ENCODE results near the gene MRPL20.
"Not testable (repeated sequence)": the region's sequence is repeated elsewhere in the genome, so short reads cannot be mapped to it uniquely, and the experiment has no call there.

Gene MRPL20

DNA sequence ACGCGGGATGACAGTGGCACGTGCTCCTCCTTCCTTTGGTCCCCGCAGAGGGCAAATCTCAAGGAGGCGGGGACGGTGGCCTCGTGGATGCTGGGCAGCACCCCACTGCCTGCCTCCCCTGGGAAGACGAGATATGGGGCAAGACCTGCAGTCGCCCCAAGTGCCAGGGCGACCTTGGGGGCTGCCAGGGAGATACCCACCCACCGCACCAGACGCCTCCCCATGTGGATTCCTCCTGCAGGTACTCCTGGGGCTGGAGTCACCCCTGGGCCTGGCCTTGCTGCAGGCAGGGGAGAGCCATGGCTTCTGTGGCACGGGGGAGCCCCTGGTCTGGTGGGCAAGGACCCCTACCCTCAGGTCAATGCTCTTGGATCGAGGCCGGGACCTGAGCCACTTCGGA is 26.2 kb downstream of the MRPL20 start:
- DNase-seq, result no peak

DNA sequence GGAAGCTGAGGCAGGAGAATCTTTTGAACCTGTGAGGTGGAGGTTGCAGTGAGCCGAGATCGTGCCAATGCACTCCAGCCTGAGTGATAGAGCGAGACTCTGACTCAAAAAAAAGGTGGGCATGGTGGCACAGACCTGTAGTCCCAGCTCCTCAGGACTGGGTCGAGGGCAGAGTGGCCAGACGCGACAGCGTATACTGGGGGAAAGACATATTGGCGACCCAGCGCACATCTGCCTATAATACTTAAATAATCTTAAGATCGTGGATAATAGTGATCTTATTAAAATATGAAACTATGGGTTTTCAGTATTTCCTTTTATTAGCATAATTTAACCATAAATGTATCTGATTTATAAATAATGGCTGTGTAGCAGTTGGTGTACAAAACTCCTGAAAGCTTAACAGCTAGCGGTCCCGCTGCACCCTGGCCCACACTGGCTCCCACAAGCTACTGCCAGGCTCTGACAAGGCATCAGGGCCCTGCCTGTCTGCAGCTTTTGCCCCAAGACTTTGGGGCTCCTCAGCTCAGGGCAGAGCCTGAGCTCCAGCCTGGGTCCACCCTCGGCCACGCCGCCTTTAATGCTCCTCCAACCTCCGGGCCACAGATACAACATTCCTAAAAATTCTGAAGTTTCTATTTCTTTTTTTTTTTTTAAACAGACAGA is 29.4 kb downstream of the MRPL20 start:
- DNase-seq, result no peak

DNA sequence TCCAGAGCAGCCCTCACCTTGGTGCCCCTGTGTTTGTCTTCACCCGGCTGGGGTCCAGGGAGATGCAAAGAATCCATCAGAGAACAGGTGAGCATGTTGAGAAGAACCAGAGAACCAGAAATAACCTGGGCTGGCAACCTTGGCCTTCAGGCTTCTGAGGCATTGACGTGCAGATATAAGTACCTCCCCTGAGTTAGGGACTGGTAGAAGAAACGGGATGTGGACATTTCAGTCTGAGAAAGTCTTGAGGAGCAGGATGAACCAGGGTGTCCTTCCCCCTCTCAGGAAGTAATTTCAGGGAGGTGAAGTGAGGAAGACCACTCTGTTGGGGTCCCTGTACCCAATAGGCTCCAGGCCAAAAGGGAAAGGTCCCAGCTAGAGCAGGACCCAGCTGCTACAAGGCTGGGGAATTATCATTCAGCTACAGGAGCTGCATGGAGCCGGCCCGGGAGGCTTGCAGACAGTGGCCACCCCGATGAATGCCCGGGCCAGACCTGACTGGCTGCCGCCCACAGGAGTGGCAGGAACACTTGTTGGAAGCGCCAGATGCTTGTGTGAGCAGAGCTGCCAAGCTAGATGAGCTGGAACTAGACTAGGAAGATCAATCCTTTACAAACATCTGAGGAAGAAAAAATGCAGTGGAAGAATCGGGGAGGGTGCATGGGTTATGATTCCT is 30.4 kb downstream of the MRPL20 start:
- no peak for DNase-seq

DNA sequence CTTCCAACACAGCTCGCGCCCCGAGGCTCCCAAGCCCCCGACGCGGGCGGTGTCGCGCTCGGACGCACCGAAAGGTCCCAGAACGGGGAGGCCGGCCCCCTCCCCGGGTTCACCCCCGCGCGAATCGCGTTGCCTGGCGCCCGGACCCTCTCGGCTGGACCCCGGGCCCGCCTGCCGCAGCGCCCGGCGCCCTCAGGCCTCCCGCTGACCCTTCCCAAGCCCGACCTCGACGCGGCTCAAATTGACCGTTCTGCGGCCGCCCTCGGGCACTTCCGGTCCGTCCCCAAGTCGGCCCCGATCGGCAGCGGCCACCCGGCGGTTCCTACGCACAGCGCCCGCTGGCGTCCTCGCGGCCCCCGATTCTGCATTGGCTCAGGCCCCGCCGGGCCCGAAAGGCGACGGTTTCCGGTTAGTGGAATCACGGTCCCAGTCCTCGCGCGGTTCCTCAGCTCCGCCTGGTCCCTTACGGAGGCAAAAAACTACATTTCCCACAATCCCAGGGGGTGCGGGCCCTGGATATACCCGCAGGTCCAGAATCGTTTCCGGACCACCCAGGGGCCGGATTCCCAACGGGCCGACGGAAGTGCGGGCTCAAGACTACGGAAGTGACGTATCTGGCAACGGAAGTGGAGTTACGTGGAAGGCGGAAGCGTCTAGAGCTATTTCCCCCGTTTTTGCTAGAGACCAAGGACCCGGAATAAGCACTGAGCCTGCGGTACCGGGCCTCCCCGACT is 32.0 kb downstream of the MRPL20 start, which contains the start of gene AURKAIP1:
Gene AURKAIP1 (minus strand): TSS at position 279 of the 734 bp plus-strand sequence. CDS start 451 bp downstream, outside the sequence.
- peak; percentile 91 to 99 (median 95) for DNase-seq

DNA sequence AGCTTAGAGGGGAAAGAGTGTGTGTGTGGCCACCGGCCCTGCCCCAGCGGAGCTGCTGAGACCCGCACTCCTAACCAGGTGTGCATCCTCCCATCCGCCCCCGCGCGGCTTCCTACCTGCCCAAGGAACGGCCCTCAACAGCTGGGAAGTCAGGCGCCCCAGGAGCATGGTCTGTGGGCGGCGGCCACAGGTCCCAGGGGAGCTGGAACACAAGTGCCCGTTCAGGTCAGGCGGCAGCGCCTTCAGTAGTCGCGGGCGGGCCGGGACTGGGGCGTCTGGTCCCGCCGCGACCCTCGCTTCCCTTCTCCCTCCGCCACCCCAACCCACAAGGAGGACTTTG is 32.5 kb downstream of the MRPL20 start:
- DNase-seq, result no peak

DNA sequence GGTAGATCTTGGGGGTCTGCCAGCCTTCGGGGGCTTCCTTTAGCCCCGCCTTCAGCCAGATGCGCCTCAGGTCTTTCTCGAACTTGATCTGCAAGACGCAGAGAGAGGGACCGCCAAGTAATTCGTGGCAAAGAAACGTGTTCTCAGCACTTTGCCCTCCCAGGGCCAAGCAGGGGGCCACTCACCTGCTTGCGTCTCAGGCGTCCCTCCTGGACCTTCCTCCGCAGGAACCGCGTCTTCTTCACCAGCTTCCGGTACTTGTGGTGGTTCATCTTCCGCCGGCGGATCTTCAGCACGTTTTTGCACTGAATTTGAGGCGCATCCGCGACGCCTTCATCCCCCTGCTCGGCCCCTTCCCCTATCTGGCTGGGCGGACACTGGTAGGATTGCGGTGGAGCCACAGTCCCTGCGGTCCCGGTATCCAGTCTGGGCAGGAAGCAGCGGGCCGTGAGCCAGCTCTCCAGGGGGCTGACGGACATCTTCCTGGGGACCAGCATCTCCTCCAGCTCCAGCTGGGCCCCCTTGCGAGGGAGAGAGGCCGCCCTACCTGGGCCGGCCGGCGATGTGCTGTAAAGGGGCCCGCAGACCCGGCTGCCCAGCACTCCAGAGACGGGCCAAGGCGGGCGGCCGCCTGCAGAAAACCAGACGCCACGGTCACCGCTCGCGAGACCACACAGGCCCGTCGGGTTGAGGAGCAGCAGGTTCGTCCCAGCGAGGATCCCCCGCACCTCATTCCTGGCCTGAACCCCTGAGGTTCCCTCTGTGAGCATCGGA is 33.1 kb downstream of the MRPL20 start:
- no peak for DNase-seq

DNA sequence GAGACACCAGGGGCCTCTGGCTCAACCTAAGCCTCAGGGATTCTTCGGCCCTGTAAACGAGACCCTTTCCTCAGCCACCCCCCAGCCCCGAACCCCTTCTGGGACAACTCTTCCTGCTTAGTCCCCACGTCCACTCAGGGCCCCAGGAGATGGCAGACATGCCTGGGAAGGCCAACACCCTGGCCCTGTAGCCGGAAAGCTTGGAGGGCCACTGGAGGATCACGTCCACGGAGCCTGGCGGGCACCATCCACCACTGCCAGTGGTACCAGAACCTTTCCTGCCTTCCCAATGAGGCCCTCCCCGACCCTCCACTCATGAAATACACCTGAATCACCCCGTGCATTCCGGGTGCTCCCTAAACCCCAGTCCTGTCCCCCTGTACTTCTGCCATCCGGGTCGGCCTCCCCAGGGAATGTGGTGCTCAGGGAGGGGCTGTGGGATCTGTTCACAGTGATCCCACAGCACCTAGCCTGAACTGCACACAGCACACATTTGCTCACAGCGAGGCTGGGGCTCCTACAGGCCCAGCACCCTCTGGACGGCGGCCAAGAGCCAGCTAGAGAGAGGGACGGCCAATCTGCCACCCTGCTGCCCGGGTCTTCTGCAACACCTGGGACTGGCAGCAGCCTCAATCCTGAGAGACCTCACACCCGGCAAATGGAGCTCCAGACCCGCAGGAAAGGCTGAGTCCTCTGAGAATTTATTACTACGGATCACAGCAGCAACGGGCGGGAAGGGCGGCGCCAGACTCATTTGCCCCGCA is 33.9 kb downstream of the MRPL20 start:
- no peak for DNase-seq

DNA sequence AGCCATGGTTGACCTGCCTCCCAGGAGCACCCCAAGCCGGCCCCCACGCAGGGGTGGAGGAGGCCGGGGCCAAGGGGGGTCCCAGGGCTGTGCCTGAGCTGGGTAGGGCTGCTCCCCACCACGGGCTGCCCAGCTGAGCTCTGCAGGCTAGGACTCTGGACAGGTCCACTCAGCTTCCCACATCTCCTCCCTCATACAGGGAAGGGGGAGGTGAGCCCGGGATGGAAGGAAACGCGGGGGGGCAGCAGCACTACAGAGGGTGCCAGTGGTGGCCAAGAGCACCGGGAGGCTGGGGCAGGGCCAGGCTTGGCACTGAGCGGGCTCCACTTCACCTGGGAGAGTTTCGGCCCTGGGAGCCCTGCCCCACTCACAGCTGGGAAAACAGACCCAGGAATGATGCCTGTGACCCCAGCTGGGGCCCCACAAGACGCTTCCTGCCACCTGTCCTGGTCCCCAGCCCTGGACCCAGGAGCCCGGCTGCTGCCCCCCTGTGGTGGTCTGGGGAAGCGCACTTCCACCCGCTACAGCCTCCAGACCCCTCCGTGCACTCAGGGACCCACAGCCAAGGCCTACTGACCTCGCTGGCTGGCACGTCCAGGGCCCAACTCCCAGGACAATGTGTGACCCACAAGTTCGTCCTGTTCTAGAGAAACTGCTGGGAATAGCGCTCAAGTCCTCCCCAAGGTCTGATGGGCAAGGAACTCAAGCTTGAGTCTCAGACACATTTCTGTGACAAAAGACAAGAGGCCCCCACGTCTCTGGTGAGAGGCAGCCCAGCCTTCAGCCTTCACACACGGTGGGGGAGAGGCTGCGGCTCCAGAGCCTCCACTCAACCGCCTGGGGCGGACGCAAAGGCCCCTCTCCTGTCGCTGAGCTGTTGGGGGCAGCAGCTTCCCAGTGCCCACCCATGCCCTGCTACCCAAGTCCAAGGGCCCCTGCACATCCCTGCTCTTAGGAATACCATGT is 35.1 kb downstream of the MRPL20 start:
- peak; percentile 56 to 73 (median 69) for DNase-seq

DNA sequence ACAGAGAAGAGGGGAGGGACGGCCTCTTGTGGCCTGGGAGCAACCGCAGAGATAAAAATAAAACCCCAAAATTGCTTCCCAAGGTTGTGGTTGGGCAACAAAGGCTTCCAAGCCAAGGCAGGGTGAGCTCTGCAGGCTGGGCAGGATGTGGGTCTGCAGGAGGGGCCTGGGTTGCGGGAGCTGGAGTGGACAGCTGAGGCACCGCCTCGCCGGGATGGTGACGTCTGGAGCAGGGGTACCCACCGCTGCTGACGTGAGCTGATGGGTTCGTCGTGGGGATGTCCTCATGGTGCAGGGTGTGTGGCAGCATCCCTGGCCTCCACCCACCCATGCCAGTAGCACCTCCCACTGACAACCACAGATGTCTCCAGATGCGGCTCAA is 35.7 kb downstream of the MRPL20 start:
- peak; percentile 57 to 81 (median 75) for DNase-seq

DNA sequence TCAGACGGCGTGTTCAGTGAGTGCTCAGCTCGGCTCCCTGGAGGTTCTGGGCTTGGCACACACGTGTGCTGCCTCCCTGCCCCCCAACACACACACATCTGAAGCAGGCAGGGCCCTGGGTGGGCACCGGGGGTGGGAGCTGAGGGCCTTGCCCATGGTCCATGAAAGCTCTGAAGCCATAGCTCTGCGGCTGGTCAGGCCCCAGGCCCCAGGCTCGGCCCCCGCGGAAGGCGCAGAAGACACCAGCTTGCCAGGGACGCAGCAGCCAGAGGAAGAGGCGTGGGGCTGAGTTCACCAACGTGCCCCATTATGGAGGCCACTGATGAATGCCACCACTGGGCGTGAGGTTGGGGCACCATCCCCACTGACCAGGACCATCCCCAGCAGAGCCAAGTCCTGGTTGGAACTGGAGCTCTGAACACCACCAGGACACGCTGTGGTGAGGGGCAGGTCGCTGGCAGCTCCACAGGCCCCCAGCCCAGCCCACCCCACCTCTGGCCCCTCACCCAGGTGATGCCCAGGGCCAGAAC is 36.3 kb downstream of the MRPL20 start:
- DNase-seq, result no peak

DNA sequence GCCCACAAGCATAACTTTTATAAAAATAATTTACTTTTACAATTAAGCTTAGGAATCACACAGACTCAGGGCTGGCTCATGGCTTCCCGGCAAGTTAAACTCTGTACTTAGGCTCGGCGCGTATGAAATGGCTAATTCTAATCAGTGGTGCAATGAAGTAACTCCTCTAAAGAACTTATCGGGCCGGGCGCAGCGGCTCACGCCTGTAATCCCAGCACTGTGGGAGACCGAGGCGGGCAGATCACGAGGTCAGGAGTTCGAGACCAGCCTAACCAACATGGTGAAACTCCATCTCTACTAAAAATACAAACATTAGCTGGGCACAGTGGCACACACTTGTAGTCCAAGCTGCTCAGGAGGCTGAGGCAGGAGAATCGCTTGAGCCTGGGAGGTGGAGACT is 37.0 kb downstream of the MRPL20 start:
- not testable (repeated sequence) for DNase-seq

DNA sequence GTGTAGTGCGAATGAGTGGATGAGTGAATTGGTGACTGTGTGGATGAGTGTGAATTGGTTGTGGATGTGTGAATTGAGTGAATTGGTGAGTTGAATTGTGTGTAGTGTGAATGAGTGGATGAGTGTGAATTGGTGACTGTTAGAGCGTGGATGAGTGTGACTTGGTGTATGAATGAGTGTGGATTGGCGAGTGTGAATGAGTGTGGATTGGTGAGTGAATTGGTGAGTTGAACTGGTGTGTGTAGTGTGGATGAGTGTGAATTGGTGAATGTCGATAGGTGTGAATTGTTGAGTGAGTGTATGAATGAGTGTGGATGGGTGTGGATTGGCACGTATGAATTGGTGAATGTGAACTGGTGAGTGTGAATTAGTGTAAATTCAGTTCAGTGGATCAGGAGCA is 39.8 kb downstream of the MRPL20 start:
- no peak for DNase-seq

DNA sequence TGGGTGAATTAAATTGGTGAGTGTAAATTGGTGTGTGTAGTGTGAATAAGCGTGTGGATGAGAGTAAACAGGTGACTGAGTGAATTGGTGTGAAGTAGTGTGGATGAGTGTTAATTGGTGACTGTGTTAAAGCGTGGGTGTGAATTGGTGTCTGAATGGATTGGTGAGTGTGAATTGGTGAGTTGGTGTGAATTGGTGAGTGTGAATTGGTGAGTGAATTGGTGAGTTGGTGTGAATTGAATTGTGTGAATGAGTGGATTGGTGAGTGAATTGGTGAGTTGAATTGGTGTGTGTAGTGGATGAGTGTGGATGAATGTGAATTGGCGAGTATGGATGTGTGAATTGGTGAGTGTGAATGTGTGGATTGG is 40.4 kb downstream of the MRPL20 start:
- no peak for DNase-seq

DNA sequence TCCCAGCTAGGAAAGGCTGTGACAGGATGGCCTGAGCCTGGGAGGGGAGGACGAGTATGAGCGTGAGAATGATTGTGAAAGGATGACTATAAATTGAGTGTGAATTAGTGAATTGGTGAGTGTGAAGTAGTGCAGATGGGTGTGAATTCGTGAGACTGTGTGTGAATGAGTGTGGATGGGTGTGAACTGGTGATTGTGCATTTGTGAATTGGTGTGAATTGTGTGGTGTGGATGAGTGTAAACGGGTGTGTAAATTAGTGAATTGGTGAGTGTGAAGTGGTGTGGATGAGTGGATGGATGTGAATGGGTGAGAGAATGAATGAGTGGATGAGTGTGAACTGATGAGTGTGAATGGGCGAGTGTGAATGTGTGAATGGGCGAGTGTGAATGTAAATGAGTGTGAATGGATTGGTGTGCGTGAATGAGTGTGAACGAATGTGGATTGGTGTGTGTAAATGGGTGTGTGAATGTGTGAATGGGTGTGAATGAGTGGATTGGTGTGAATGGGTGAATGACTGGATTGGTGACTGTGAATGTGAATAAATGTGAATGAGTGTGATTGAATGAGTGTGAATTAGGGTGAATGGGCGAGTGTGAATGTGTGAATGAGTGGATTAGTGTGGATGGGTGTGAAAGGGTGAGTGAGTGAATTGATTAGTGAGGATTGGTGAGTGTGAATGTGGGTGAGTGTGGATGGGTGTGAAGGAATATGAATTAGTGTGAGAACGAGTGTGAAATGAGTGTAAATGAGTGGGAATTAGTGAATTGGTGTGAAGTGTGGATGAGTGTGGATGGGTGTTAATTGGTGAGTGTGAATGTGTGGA is 41.0 kb downstream of the MRPL20 start:
- no peak for DNase-seq

DNA sequence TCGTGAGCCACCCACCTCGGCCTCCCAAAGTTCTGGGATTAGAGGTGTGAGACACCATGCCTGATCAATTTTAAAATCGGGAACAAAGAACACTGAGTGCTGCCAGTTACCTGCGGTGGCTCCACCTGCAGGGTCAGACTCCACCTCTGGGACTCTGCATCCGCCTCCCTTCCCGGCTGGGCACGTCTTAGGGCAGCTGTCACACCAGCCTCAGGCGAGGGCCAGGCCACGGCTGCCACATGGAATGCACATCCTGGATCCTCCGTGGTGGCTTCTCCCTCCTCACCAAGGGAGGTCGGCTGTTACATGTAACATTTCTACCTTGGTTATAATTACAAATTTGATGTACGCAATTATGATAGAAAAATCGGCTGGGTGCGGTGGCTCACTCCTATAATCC is 42.8 kb downstream of the MRPL20 start:
- no peak for DNase-seq

DNA sequence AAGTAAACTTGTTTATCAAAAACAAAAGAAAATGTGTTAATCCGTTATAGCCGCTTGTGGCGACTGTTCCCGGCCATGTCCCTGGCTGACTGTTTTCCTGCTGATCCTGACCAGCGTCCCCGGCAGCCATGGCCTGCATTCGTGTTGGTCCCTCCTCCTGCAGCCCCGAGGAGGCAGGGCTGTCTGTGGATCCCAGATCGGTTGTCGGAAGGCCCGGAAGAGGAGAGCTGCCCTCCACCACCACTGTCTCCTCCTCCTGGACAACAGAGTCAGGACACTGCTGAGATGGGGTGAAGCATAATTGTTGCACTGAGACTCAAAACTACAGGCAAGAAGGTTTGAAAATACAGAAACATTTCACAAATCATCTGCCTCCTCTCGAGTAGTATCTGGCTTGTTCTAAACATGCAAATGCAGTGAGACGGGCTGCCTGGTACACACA is 45.1 kb downstream of the MRPL20 start:
- DNase-seq, result no peak

DNA sequence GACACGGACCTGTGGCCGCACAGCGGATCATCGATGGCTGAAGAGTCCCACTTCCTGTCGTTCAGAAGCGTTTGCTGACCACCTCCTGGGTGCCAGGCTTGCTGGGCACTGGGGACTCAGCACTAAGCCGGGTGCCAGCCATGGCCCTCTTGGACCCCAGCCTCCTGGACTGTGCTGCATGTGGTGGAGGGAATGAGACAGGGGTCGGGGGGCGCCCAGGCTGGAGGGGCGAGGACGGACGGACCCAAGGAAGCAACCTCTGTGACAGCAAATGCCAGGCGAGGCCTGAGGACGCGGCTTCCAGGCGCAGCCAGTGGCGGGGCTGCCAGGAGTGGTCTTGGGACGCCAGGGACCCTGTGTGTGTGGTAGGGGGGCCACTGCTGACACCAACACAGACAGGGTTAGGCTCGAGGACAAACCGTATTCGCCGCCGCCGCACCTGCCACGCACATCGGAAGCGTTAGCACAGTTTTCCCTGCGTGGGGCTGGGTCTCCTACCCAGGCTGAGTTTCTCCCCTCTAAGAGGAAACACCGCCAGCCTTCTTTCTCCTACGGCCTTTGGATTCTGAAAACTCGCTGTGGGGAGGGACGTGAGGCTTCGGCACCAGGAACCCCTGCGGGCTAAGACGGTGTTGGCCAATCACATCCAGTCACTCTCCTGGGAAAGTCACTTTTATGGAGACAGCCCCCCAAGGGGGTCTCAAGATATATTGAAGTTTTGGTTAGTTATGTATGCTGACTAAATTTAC is 45.7 kb downstream of the MRPL20 start:
- DNase-seq, result no peak

DNA sequence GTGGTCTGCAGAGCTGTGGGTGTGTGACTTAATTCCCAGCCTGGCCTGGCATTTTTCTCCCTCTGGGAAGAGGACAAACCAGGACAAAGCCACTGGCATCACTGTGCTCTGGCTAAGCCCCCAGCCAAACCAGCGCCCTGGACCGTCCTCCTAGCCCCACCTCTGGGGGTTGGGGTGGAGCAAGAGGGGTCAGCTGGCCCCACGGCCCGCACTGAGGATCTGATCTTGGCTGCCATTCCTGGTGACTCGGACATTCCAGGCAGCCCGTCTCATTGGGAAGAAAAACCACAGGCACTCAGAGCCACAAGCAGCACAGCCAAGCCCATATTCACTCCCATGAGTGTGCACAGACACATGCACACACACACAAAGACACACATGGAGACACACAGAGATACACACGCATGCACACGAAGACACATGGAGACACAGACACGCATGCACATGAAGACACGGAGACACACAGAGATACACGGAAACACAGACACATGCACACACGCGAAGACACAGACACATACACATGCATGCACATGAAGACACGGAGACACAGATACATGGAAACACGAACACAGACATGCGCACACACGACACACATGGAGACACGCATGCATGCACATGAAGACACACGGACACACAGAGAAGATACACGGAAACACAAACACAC is 46.5 kb downstream of the MRPL20 start:
- DNase-seq, result no peak
